A375 (cell line): ENCODE results near the gene PBX4. TPM values are rescaled to one million over a fixed set of nuclear protein-coding genes. Genes with fewer than 3 reads are reported as not detected.

Source experiments
- total RNA-seq: library from RNA; depleted of rRNA; stranded (reverse); fragments of >200 nt; shearing (Covaris generic); gene quantifications from 2 replicates; pipeline ENCODE4 v1.2.3, GENCODE V29; 2014; rRNA removed

PBX4 gene, protein sequence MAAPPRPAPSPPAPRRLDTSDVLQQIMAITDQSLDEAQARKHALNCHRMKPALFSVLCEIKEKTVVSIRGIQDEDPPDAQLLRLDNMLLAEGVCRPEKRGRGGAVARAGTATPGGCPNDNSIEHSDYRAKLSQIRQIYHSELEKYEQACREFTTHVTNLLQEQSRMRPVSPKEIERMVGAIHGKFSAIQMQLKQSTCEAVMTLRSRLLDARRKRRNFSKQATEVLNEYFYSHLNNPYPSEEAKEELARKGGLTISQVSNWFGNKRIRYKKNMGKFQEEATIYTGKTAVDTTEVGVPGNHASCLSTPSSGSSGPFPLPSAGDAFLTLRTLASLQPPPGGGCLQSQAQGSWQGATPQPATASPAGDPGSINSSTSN
- 5.2 and 6.6 TPM in 2 replicates for total RNA-seq

DNA sequence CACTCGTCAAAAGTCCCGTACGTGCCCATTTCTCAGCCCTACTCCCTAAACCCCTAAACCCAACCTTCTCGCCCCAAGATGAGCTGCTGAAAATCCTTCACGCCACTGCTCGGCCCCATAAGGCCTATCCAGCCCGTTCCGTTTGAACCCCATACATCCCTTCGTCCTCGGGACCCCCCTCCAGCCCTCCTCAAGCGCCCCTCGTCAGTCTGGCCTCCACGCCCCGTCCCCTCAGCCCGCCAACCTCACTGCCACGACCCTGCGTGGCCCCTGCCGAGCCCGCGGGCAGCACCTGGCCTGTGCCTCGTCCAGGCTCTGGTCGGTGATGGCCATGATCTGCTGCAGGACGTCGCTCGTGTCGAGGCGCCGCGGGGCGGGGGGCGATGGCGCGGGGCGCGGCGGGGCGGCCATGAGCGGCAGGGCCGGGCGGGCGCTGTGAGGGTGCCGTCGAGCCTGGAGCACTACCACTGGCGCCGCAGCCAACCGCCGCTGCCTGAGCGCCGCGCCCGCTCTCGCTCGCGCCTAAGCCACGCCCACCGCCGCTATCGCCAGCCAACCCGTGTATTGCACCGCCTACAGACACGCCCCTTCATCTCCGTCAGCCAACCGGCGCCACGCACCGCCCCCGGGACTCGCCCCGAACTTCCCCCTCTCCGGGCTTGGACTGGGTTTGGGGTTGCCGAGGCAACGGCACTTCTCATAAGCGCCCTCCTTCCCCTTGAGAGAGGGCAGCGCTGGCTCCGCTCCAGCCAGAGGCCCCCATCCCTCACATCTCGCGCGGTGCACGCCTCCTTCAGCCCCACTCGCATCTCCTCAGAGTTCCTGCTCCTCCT lies at the start of gene PBX4:
Gene PBX4 (minus strand): TSS at position 469 of the 833 bp plus-strand sequence. CDS start 58 bp downstream, at position 411.

GRCh38 chr19:19663256-19664120 lies 45.0 kb upstream of the PBX4 start, which contains the start of gene ATP13A1:
ATP13A1 (minus strand) TSS chr19:19663676; CDS start chr19:19663666, 10 bp downstream.

GRCh38 chr19:19643158-19644053 lies 24.9 kb upstream of the PBX4 start, which contains the start of gene GMIP:
GMIP (minus strand) TSS chr19:19643657; CDS start chr19:19643529, 128 bp downstream.

DNA sequence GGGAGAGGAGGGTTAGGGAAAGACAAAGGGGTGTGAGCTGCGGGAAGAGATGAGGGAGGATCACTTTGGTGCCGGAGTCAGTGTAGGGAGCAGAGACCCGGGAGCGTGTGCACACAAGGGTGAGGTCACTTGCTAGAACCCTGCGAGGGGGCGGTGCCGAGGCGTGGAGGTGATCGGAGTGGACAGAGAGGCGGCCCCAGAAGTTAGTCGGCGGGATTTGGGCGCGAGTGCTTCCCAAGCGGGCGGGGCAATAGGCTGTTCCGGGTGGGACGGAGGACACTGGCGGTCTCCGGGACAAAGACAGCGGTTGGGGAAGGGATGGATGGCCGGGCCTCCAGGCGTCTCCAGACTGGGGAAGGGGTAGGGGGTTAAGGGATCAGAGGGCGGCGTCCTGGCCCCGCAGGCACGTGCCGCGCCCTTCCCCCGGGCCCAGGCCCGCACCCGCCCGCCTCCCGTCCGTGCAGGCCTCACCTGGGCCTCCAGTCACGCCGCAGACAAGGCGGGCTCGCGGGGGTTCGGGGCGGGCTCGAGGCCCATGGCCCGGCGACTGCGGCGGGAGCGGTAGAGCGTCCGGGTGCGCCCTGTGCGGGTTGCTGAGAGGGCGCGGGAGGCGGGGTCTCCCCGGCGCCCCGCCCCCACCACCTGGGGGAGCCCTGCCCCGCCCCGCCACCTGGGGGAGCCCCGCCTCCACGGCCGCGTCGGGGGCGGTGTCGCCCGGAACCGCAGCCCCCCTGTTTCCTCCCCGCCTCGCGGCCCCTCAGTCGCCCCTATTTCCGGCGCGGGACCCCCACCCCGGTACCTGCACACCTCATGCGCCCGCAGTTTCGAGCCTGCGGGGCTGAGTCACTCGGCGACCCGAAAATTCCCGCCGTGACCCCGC lies 9.4 kb upstream of the PBX4 start, which contains the start of gene LPAR2:
Gene LPAR2 (minus strand): TSS at position 600 of the 880 bp plus-strand sequence. CDS start 945 bp downstream, outside the sequence.

GRCh38 chr19:19538061-19538784 lies 80.3 kb downstream of the PBX4 start, which contains the start of gene CILP2:
CILP2 (plus strand) TSS chr19:19538265; CDS start chr19:19538350, 85 bp downstream.

DNA sequence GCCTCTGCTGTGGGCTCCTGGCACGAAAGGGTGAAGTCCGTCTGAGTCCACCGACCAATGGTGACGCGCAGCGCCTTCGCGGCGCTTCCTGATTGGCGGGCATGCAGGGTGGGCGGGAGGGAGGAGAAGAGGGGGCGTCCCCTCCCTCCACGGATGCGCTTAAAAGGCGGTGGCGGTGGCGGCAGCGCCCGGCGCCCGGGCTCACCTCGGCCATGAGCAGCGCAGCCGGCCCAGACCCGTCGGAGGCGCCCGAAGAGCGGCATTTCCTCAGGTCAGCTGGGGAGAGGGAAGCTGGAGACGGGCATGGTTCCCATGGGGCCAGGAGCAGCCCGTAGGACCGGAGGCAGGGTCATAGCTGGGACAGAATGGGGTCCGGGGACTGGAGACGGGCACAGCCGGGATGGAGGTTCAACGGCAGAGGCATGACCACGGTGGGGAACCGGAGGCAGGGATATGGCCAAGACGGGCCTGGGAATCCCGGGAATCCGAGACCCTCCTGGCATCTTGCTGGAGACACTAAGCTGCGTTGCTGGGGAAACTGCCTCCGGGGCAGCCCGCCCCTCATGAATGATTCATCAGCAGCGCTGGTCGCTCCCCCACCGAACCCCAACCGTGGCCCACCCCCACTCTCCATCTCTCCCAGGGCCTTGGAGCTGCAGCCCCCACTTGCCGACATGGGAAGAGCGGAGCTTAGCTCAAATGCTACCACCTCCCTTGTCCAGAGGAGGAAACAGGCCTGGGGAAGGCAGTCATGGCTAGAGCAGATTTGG lies 89.6 kb downstream of the PBX4 start, which contains the start of gene YJEFN3:
Gene YJEFN3 (plus strand): TSS at position 191 of the 770 bp plus-strand sequence. CDS start 22 bp downstream, at position 213.

GRCh38 chr19:19515642-19516519 lies 102.6 kb downstream of the PBX4 start, which contains the start of gene NDUFA13:
NDUFA13 (plus strand) TSS chr19:19516225; CDS start chr19:19516239, 14 bp downstream.

DNA sequence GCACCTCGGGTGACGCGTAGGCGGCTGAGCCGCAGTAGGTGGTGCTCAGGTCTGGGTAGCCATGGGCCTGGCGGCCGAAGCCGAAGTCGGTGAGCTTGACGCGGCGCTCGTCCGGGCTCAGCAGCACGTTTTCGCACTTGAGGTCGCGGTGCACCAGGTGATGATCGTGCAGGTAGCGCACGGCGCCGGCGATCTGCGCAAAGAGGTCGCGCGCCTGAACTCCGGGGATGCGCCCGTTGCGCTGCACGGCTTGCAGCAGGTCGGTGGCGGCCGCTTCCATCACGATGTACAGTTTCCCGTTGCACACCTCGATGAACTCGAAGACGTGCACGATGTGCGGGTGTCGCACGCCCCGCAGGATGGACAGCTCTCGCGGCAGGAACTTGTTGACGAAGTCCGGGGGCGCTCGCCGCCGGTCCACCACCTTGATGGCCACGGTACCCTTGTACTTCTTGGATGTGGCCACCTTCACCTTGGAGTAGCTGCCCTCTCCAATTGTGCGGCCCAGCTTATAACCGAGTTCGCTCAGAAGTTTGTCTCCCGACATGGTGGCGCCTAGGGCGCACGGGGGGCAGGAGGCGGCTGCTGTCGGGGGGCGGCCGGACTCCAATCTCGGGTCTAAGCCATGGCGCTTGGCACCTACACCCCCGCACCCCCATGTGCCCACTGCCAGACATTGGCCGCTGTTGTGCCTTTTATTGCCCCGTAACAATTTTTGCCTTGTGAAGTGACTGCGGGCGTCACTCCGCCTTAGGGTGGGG lies 103.4 kb downstream of the PBX4 start, which contains the start of gene TSSK6:
Gene TSSK6 (minus strand): TSS at position 668 of the 761 bp plus-strand sequence. CDS start 121 bp downstream, at position 547.

Other genes starting within 250 kb of the PBX4 start
- gene GATAD2A, start 213.0 kb downstream of the PBX4 start, total RNA-seq, result 110 and 123 TPM in 2 replicates
- 2.1 and 2.8 TPM in 2 replicates for gene TSSK6, start 103.1 kb downstream of the PBX4 start, total RNA-seq
- gene NDUFA13, start 102.5 kb downstream of the PBX4 start, total RNA-seq, result 600 and 677 TPM in 2 replicates
- gene YJEFN3, start 89.8 kb downstream of the PBX4 start, total RNA-seq, result 6.2 and 8.1 TPM in 2 replicates
- gene CILP2, start 80.4 kb downstream of the PBX4 start, total RNA-seq, result 2.0 and 3.1 TPM in 2 replicates
- 5.9 and 7.5 TPM in 2 replicates for gene LPAR2, start 9.5 kb upstream of the PBX4 start, total RNA-seq
- 11.4 and 13.6 TPM in 2 replicates for gene GMIP, start 25.0 kb upstream of the PBX4 start, total RNA-seq
- gene ATP13A1, start 45.0 kb upstream of the PBX4 start, total RNA-seq, result 72.9 and 73.7 TPM in 2 replicates
- gene ZNF101, start 50.2 kb upstream of the PBX4 start, total RNA-seq, result 7.3 and 12.3 TPM in 2 replicates
- 3.1 and 3.2 TPM in 2 replicates for gene ZNF14, start 114.4 kb upstream of the PBX4 start, total RNA-seq
- gene ZNF506, start 203.1 kb upstream of the PBX4 start, total RNA-seq, result 10.9 and 13.3 TPM in 2 replicates
- gene ZNF253, start 247.2 kb upstream of the PBX4 start, total RNA-seq, result 3.6 and 6.0 TPM in 2 replicates